ENCODE results near the gene DCUN1D5.

The DCUN1D5 gene

GRCh38 chr11:103013421-103013820, 78.5 kb downstream of the DCUN1D5 start:
- Histone ChIP-seq H3K4me1 (ENCODE audit: control insufficient read depth in 2 of 2, insufficient read depth in 1 of 2, low read depth in 1 of 2, low read length in 2 of 2) (no peaks in the 10 kb centered on the region), H3K36me3 (replicated peaks in 1 of 2; ENCODE audit: control insufficient read depth in 2 of 2, insufficient read depth in 2 of 2, low read length in 2 of 2) (no peaks in the 10 kb centered on the region), H3K4me2 (ENCODE audit: insufficient read depth, low read length, poor library complexity, severe bottlenecking) (no peak overlapping the region), H3K23ac (ENCODE audit: low read depth, low read length, poor library complexity) (no peak overlapping the region), H4K8ac (ENCODE audit: low read depth, low read length) (no peak overlapping the region), H3K9me3 (replicated peaks in 1 of 2; ENCODE audit: control insufficient read depth in 2 of 2, insufficient read depth in 1 of 2, low read depth in 1 of 2, low read length in 2 of 2) (no peaks in the 10 kb centered on the region), H2BK120ac (ENCODE audit: low read depth, low read length) (no peak overlapping the region), H3K18ac (ENCODE audit: low read length) (no peak overlapping the region), H2AK5ac (ENCODE audit: low read depth, low read length) (no peak overlapping the region), H2AFZ (ENCODE audit: low read length) (no peak overlapping the region), H3K27ac (replicated peaks; ENCODE audit: low read length) (no peak overlapping the region), H2BK15ac (ENCODE audit: low read length) (no peak overlapping the region), H2BK12ac (ENCODE audit: low read length) (no peak overlapping the region), H4K91ac (ENCODE audit: low read depth, low read length, poor library complexity) (no peak overlapping the region), H3K27me3 (ENCODE audit: control insufficient read depth in 3 of 3, insufficient read depth in 3 of 3, low read depth in 1 of 3, low read length in 3 of 3) (no peaks in the 10 kb centered on the region), H3K14ac (ENCODE audit: low read length) (no peak overlapping the region), H3K9ac (ENCODE audit: low read depth, low read length, poor library complexity) (no peak overlapping the region), H3K4ac (ENCODE audit: low read length) (no peak overlapping the region), H3K79me1 (ENCODE audit: low read depth, low read length) (no peaks in the 10 kb centered on the region), H2BK5ac (ENCODE audit: low read length) (no peak overlapping the region), H3K4me3 (ENCODE audit: low read length in 2 of 2) (no peak overlapping the region)
- WGBS, 2 donors (ENCODE audit: extremely low coverage in 2 of 2, insufficient read length in 2 of 2, insufficient replicate concordance in 1 of 2): no CpG with 5 or more reads among the region's 1 CpG
- DNase-seq (ENCODE audit: low spot score): no peak

Data from neuronal stem cell (in vitro differentiated cells).